Rectal smooth muscle tissue (tissue), 1 donor: ENCODE measurements around the gene WNT8B.

ENCODE experiments used
- H3K27ac ChIP-seq: one replicate; pipeline ENCODE4 v1.7.0; 2013; ENCODE audit warnings: low read depth, low read length, inconsistent platforms
- H3K27me3 ChIP-seq: one replicate; pipeline ENCODE4 v1.7.0; 2013; ENCODE audit warnings: low read length; ENCODE audit not compliant: control insufficient read depth, insufficient read depth
- H3K36me3 ChIP-seq: one replicate; pipeline ENCODE4 v1.7.0; 2013; ENCODE audit warnings: low read length; ENCODE audit not compliant: control insufficient read depth, insufficient read depth
- H3K4me1 ChIP-seq: one replicate; pipeline ENCODE4 v1.7.0; 2013; ENCODE audit warnings: low read length; ENCODE audit not compliant: control insufficient read depth, insufficient read depth
- H3K4me3 ChIP-seq: one replicate; pipeline ENCODE4 v1.7.0; 2013; ENCODE audit warnings: low read length
- H3K9ac ChIP-seq: one replicate; pipeline ENCODE4 v1.7.0; 2013; ENCODE audit warnings: low read length

WNT8B gene

GRCh38 chr10:100509241-100509840, 46.5 kb downstream of the WNT8B start:
- peaks cover 30% of the 10 kb centered on the region for H3K36me3 ChIP-seq
- H3K27me3 ChIP-seq, result no peaks in the 10 kb centered on the region
- H3K4me3 ChIP-seq, result no peak overlapping the region
- H3K27ac ChIP-seq, result no peak overlapping the region
- H3K4me1 ChIP-seq, result no peaks in the 10 kb centered on the region
- H3K9ac ChIP-seq, result no peak overlapping the region

GRCh38 chr10:100510533-100511308, 47.9 kb downstream of the WNT8B start:
- Histone ChIP-seq H3K4me3 (no peak overlapping the region), H3K36me3 (peaks cover 24% of the 10 kb centered on the region), H3K27me3 (no peaks in the 10 kb centered on the region), H3K4me1 (no peaks in the 10 kb centered on the region), H3K27ac (no peak overlapping the region), H3K9ac (no peak overlapping the region)

- Histone ChIP-seq H3K27me3 (peaks cover 2% of the 10 kb centered on the region), H3K36me3 (peaks cover 6% of the 10 kb centered on the region)
These were observed 52.8 kb downstream of the WNT8B start for GRCh38 chr10:100515612-100516011.

GRCh38 chr10:100516847-100517246, 54.0 kb downstream of the WNT8B start:
- Histone ChIP-seq H3K27ac (no peak overlapping the region), H3K4me1 (peaks cover 7% of the 10 kb centered on the region), H3K27me3 (peaks cover 2% of the 10 kb centered on the region), H3K36me3 (peaks cover 3% of the 10 kb centered on the region), H3K4me3 (no peak overlapping the region), H3K9ac (no peak overlapping the region)

More at GRCh38 chr10:100515612-100516011, 52.8 kb downstream of the WNT8B start:
- H3K27ac ChIP-seq, result no peak overlapping the region
- peaks cover 7% of the 10 kb centered on the region for H3K4me1 ChIP-seq
- no peak overlapping the region for H3K4me3 ChIP-seq
- no peak overlapping the region for H3K9ac ChIP-seq

GRCh38 chr10:100518761-100519241, 56.0 kb downstream of the WNT8B start:
- peaks cover 7% of the 10 kb centered on the region for H3K4me1 ChIP-seq
- no peak overlapping the region for H3K9ac ChIP-seq
- H3K27ac ChIP-seq, result no peak overlapping the region
- H3K36me3 ChIP-seq, result peaks cover under 1% of the 10 kb centered on the region
- H3K4me3 ChIP-seq, result peak overlapping the region; percentile 74
- H3K27me3 ChIP-seq, result peaks cover 2% of the 10 kb centered on the region

GRCh38 chr10:100519311-100520051, 56.7 kb downstream of the WNT8B start, which contains the start of gene SEC31B:
TSS of gene SEC31B (minus strand) at chr10:100519861. CDS start at chr10:100516952, 2,909 bp downstream.
- Histone ChIP-seq H3K4me3 (peak within 1 kb of the TSS; percentile 74), H3K4me1 (peaks cover 7% of the 10 kb centered on the region), H3K9ac (peak within 1 kb of the TSS; percentile 14), H3K27me3 (peaks cover 2% of the 10 kb centered on the region), H3K36me3 (peaks cover 7% of the 10 kb centered on the region), H3K27ac (no peak within 1 kb of the TSS)

- Histone ChIP-seq H3K9ac (no peak overlapping the region), H3K27me3 (peaks cover 2% of the 10 kb centered on the region), H3K27ac (no peak overlapping the region), H3K4me1 (peaks cover 7% of the 10 kb centered on the region), H3K4me3 (no peak overlapping the region), H3K36me3 (peaks cover 9% of the 10 kb centered on the region)
These were observed 58.0 kb downstream of the WNT8B start for GRCh38 chr10:100520811-100521210.

- Histone ChIP-seq H3K4me3 (no peak overlapping the region), H3K9ac (no peak overlapping the region), H3K27ac (no peak overlapping the region), H3K36me3 (peaks cover 20% of the 10 kb centered on the region), H3K27me3 (peaks cover 2% of the 10 kb centered on the region), H3K4me1 (peaks cover 7% of the 10 kb centered on the region)
These were observed 59.4 kb downstream of the WNT8B start for GRCh38 chr10:100522107-100522801.

- peaks cover 2% of the 10 kb centered on the region for H3K27me3 ChIP-seq
- H3K4me3 ChIP-seq, result no peak overlapping the region
- peaks cover 20% of the 10 kb centered on the region for H3K36me3 ChIP-seq
- H3K4me1 ChIP-seq, result peaks cover 7% of the 10 kb centered on the region
- no peak overlapping the region for H3K27ac ChIP-seq
- no peak overlapping the region for H3K9ac ChIP-seq
These were observed 60.1 kb downstream of the WNT8B start for GRCh38 chr10:100522945-100523344.

- Histone ChIP-seq H3K4me1 (peaks cover 8% of the 10 kb centered on the region), H3K27ac (no peak overlapping the region), H3K27me3 (peaks cover 1% of the 10 kb centered on the region), H3K9ac (no peak overlapping the region), H3K36me3 (peaks cover 20% of the 10 kb centered on the region), H3K4me3 (no peak overlapping the region)
These were observed 61.4 kb downstream of the WNT8B start for GRCh38 chr10:100524206-100524605.

- Histone ChIP-seq H3K27me3 (no peaks in the 10 kb centered on the region), H3K36me3 (peaks cover 20% of the 10 kb centered on the region), H3K9ac (no peak overlapping the region), H3K4me3 (no peak overlapping the region), H3K27ac (no peak overlapping the region), H3K4me1 (peaks cover 8% of the 10 kb centered on the region)
These were observed 61.8 kb downstream of the WNT8B start for GRCh38 chr10:100524638-100525037.
